H1 (cell line): ENCODE results near the gene ZBTB18. TPM values are rescaled to one million over a fixed set of nuclear protein-coding genes. Genes with fewer than 3 reads are reported as not detected.

Experiments used
- CTCF ChIA-PET: fragments of 300-600 bp; sonication (Branson Sonifier 250); formaldehyde crosslinking; loops from one replicate; lab custom pipeline; 2021; ENCODE audit not compliant: partially characterized antibody; lab: Charles Lee
- POLR2A ChIA-PET: fragments of 300-600 bp; sonication (Branson Sonifier 250); formaldehyde crosslinking; loops from one replicate; lab custom pipeline; 2021; ENCODE audit warnings: inconsistent platforms; ENCODE audit not compliant: partially characterized antibody; lab: Charles Lee
- DNase-seq, 2 experiments: peaks; one replicate each; pipeline versions ENCODE4 v3.0.0 to v3.0.0-alpha.2; 2010 to 2022; ENCODE audit warnings: low spot score in 2 of 2, low read depth in 1 of 2, mixed read lengths in 1 of 2
- FAIRE-seq: peaks from 2 replicates; lab custom pipeline; 2011; peaks lifted over from hg19 to GRCh38; lab: Jason Lieb, UNC
- H2AFZ ChIP-seq: 2 replicates; pipeline ENCODE4 v1.8.1; 2012; ENCODE audit warnings: low read length, inconsistent platforms
- H2AK5ac ChIP-seq: 2 replicates; pipeline ENCODE4 v1.6.1; 2013; ENCODE audit warnings: low read depth, low read length
- H2BK120ac ChIP-seq: replicated peaks from 2 replicates; pipeline ENCODE3; 2013; ENCODE audit warnings: low read depth, low read length, inconsistent platforms
- H2BK12ac ChIP-seq: 2 replicates; pipeline ENCODE4 v1.6.1; 2013; ENCODE audit warnings: low read depth, low read length
- H2BK15ac ChIP-seq: 2 replicates; pipeline ENCODE4 v1.6.1; 2013; ENCODE audit warnings: low read length
- H2BK20ac ChIP-seq: 2 replicates; pipeline ENCODE4 v1.6.1; 2013; ENCODE audit warnings: low read length
- H2BK5ac ChIP-seq: 2 replicates; pipeline ENCODE4 v1.6.1; 2013; ENCODE audit warnings: low read depth, low read length
- H3K14ac ChIP-seq: 2 replicates; pipeline ENCODE4 v1.6.1; 2013; ENCODE audit warnings: inconsistent platforms; ENCODE audit not compliant: insufficient read length
- H3K18ac ChIP-seq: 2 replicates; pipeline ENCODE4 v1.6.1; 2013; ENCODE audit warnings: low read length; ENCODE audit errors: extremely low read depth
- H3K23ac ChIP-seq: 2 replicates; pipeline ENCODE4 v1.6.1; 2013; ENCODE audit warnings: inconsistent platforms; ENCODE audit not compliant: insufficient read length
- H3K23me2 ChIP-seq: 2 replicates; pipeline ENCODE4 v1.6.1; 2013; ENCODE audit warnings: low read depth, low read length
- H3K27ac ChIP-seq: 2 replicates; pipeline ENCODE4 v1.6.1; 2011; ENCODE audit warnings: low read depth, low read length, inconsistent platforms
- H3K27me3 ChIP-seq, 4 experiments: replicated peaks in 1 of 4; 1 replicate in 1 of 4; 2 replicates in 3 of 4; pipeline versions ENCODE4 v1.6.1 to v1.8.1; 2011 to 2013; ENCODE audit warnings: low read length in 3 of 4, mild to moderate bottlenecking in 3 of 4, inconsistent platforms in 2 of 4, mixed read lengths in 2 of 4, moderate library complexity in 1 of 4; ENCODE audit not compliant: control insufficient read depth in 3 of 4, insufficient read depth in 3 of 4; ENCODE audit errors: extremely low read depth in 1 of 4
- H3K36me3 ChIP-seq, 4 experiments: 2 replicates each; pipeline versions ENCODE4 v1.6.1 to v1.8.1; 2011 to 2013; ENCODE audit warnings: mild to moderate bottlenecking in 4 of 4, low read length in 3 of 4, moderate library complexity in 2 of 4, control low read depth in 1 of 4, inconsistent platforms in 1 of 4; ENCODE audit not compliant: insufficient read depth in 4 of 4, control insufficient read depth in 2 of 4
- H3K4ac ChIP-seq: replicated peaks from 2 replicates; pipeline ENCODE3; 2013; ENCODE audit warnings: low read length, low read depth, mixed read lengths, inconsistent platforms; ENCODE audit not compliant: insufficient read length
- H3K4me1 ChIP-seq, 4 experiments: replicated peaks in 1 of 4; 1 replicate in 1 of 4; 2 replicates in 3 of 4; pipeline versions ENCODE4 v1.6.1 to v1.8.1; 2011 to 2013; ENCODE audit warnings: low read length in 3 of 4, inconsistent platforms in 2 of 4, mixed read lengths in 1 of 4; ENCODE audit not compliant: insufficient read depth in 4 of 4, control insufficient read depth in 3 of 4
- H3K4me2 ChIP-seq, 2 experiments: 2 replicates each; pipeline versions ENCODE4 v1.6.1 to v1.8.1; 2011 to 2013; ENCODE audit warnings: low read depth in 2 of 2, low read length in 2 of 2, control low read depth in 1 of 2, inconsistent platforms in 1 of 2, mild to moderate bottlenecking in 1 of 2; ENCODE audit not compliant: insufficient read depth in 1 of 2
- H3K4me3 ChIP-seq, 4 experiments: fragments of 200-600, 300-600 bp in 1 of 4; sonication (generic), shearing (Covaris generic), sonication (Bioruptor Twin) in 1 of 4; 2 replicates each; pipeline versions ENCODE4 v1.5.1 to v1.8.1; 2011 to 2016; ENCODE audit warnings: low read length in 4 of 4, low read depth in 3 of 4, control low read depth in 2 of 4, inconsistent platforms in 2 of 4, mild to moderate bottlenecking in 2 of 4, mixed read lengths in 1 of 4, moderate library complexity in 1 of 4; ENCODE audit not compliant: insufficient read depth in 2 of 4; ENCODE audit errors: extremely low read depth in 1 of 4
- H3K56ac ChIP-seq: replicated peaks from 2 replicates; pipeline ENCODE3; 2013; ENCODE audit warnings: low read depth, mild to moderate bottlenecking, mixed read lengths, low read length, inconsistent platforms; ENCODE audit not compliant: insufficient read length
- H3K79me1 ChIP-seq: 2 replicates; pipeline ENCODE4 v1.6.1; 2013; ENCODE audit warnings: low read depth, low read length, control low read depth
- H3K79me2 ChIP-seq, 2 experiments: 2 replicates each; pipeline versions ENCODE4 v1.6.1 to v1.8.1; 2012 to 2013; ENCODE audit warnings: low read length in 2 of 2, mild to moderate bottlenecking in 2 of 2, inconsistent platforms in 1 of 2; ENCODE audit not compliant: insufficient read depth in 2 of 2, control insufficient read depth in 1 of 2
- H3K9ac ChIP-seq, 4 experiments: replicated peaks in 1 of 4; 1 replicate in 1 of 4; 2 replicates in 3 of 4; pipeline versions ENCODE4 v1.6.1 to v1.8.1; 2011 to 2013; ENCODE audit warnings: low read depth in 3 of 4, low read length in 3 of 4, control low read depth in 2 of 4, mild to moderate bottlenecking in 2 of 4, moderate library complexity in 2 of 4, inconsistent platforms in 1 of 4; ENCODE audit errors: extremely low read depth in 1 of 4
- H3K9me3 ChIP-seq, 2 experiments: 2 replicates each; pipeline versions ENCODE4 v1.6.1 to v1.8.1; 2012 to 2013; ENCODE audit warnings: mild to moderate bottlenecking in 2 of 2, moderate library complexity in 2 of 2, control low read depth in 1 of 2, inconsistent platforms in 1 of 2, low read depth in 1 of 2, low read length in 1 of 2, mixed read lengths in 1 of 2; ENCODE audit not compliant: insufficient read depth in 2 of 2
- H4K20me1 ChIP-seq, 2 experiments: replicated peaks in 1 of 2; 2 replicates each; pipeline versions ENCODE3 to v1.8.1; 2011 to 2013; ENCODE audit warnings: inconsistent platforms in 2 of 2, low read length in 2 of 2, mild to moderate bottlenecking in 1 of 2; ENCODE audit not compliant: insufficient read depth in 2 of 2, control insufficient read depth in 1 of 2
- H4K5ac ChIP-seq: 2 replicates; pipeline ENCODE4 v1.6.1; 2013; ENCODE audit warnings: low read length, low read depth, mixed read lengths, inconsistent platforms; ENCODE audit not compliant: insufficient read length
- H4K8ac ChIP-seq: 2 replicates; pipeline ENCODE4 v1.8.0; 2013; ENCODE audit warnings: mild to moderate bottlenecking, moderate library complexity, low read length, inconsistent platforms; ENCODE audit not compliant: insufficient read depth; ENCODE audit errors: extremely low read depth
- H4K91ac ChIP-seq: replicated peaks from 2 replicates; pipeline ENCODE3; 2013; ENCODE audit warnings: low read length, mixed read lengths, inconsistent platforms; ENCODE audit not compliant: insufficient read length
- BCL11A ChIP-seq, 2 experiments: IDR thresholded peaks; one replicate each; pipeline ENCODE4 v1.6.1; 2011; ENCODE audit warnings: low read depth in 2 of 2, low read length in 2 of 2, mild to moderate bottlenecking in 2 of 2
- CBX8 ChIP-seq: fragments of 300-800, 300-1000 bp; sonication (generic); IDR thresholded peaks from 2 replicates; pipeline ENCODE4 v1.7.1; 2016; ENCODE audit warnings: low read depth, low read length, borderline replicate concordance
- CHD1 ChIP-seq: IDR thresholded peaks from 2 replicates; pipeline ENCODE4 v1.6.1; 2012; ENCODE audit warnings: low read depth, low read length, improper control_type of control experiment
- MAFK ChIP-seq: IDR thresholded peaks from 2 replicates; pipeline ENCODE4 v1.6.1; 2012; ENCODE audit warnings: low read depth, mild to moderate bottlenecking, improper control_type of control experiment, low read length
- NANOG ChIP-seq: IDR thresholded peaks from 2 replicates; pipeline ENCODE4 v1.6.1; 2011; ENCODE audit warnings: low read length, low read depth, mild to moderate bottlenecking, inconsistent platforms; ENCODE audit not compliant: insufficient read depth, poor library complexity, severe bottlenecking
- PHF8 ChIP-seq: fragments of 200-600 bp; sonication (generic); conservative IDR thresholded peaks from 2 replicates; pipeline ENCODE4 v1.7.1; 2012; ENCODE audit warnings: low read depth, mild to moderate bottlenecking, inconsistent platforms, low read length, moderate library complexity
- SIN3A ChIP-seq, 2 experiments: IDR thresholded peaks in 1 of 2; conservative IDR thresholded peaks in 1 of 2; 2 replicates each; pipeline ENCODE4 v1.6.1; 2011 to 2012; ENCODE audit warnings: low read length in 2 of 2, improper control_type of control experiment in 1 of 2, low read depth in 1 of 2, mild to moderate bottlenecking in 1 of 2
- SP2 ChIP-seq: IDR thresholded peaks from 2 replicates; pipeline ENCODE4 v1.6.1; 2012; ENCODE audit warnings: mild to moderate bottlenecking, low read length, inconsistent platforms
- TAF7 ChIP-seq: optimal IDR thresholded peaks from 2 replicates; pipeline ENCODE3; 2011; ENCODE audit warnings: low read depth, mild to moderate bottlenecking, inconsistent platforms, low read length, moderate library complexity, borderline replicate concordance
- TBP ChIP-seq: IDR thresholded peaks from 2 replicates; pipeline ENCODE4 v1.6.1; 2011; ENCODE audit warnings: low read depth, low read length, improper control_type of control experiment
- WGBS, 2 experiments: shearing (Covaris generic) in 1 of 2; methylation state at CpG; one replicate each; pipeline versions ENCODE4 v1.1.6 to v1.1.7; 2013 to 2015; ENCODE audit warnings: low lambda C conversion rate in 2 of 2, mixed read lengths in 2 of 2, inconsistent platforms in 1 of 2, low coverage in 1 of 2, missing lambda C conversion rate in 1 of 2; ENCODE audit not compliant: insufficient replicate concordance in 2 of 2, insufficient coverage in 1 of 2, insufficient read length in 1 of 2; ENCODE audit errors: extremely low coverage in 1 of 2, missing lambda C conversion rate in 1 of 2; 5-methylcytosine and 5-hydroxymethylcytosine counted together
- polyA plus RNA-seq, 7 experiments: library from polyadenylated mRNA; depleted of rRNA in 3 of 7; stranded (reverse) in 5 of 7; unstranded in 2 of 7; fragments of >200 nt in 5 of 7; fragments of 200-250 nt in 2 of 7; gene quantifications; 1 replicate in 5 of 7; 2 replicates in 1 of 7; 4 replicates in 1 of 7; pipeline versions ENCODE4 v1.2.1 to v1.2.3, GENCODE V29; 2011 to 2013; ENCODE audit warnings: missing spikeins in 2 of 7, mixed read lengths in 2 of 7
- total RNA-seq: library from RNA; stranded (reverse); fragmentation: NEBNext Ultra II Directional; extraction: Animal tissue kit (Norgen Biotek cat#: 25700); gene quantifications from 2 replicates; pipeline ENCODE4 v1.2.1, GENCODE V29; 2021

Gene ZBTB18
- total and polyA plus RNA-seq, 2 of the 8 experiments (the other 6 are each of a cell fraction or from before 2014, with no cell fraction given) = 8.5 to 14.4 TPM

DNA sequence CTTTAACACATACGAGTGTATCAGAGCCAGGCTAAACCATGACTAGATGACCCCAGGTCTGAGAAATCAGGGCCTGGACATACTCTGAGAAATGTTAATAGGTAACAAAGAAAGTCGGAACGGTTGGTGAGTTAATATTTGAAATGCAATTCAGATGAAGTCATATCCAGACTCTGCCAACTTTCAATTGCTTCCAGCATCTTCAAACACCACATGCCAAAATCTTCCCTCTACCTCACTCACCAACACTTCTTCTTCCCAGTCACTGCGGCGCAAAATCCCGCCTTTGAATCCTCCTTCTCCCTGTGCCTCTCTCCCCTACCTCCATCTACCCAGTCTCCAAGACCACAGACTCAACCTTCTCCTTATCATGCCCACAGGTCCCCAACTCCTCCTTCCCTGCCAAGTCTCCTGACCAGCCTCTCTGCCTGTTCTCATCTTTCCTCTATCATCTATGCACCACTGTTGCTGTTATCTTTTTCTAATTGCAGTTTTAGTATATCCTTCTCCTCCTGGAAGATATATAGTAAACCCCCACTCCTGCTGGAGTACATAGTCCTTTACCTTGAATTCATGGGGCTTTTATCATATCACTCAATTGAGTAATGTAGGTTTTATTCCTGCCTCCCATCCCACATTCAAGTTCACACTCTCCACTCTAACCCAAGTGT is 41.3 kb downstream of the ZBTB18 start:
- H2BK5ac ChIP-seq = no peak overlapping the region
- 90% methylated on average over 6 of the region's 6 CpGs; no CpG with 5 or more reads in 1 of the 2 experiments for WGBS, 2 experiments
- TF ChIP-seq BCL11A (IDR thresholded peaks at IDR 0.05; ENCODE audit: low read depth in 2 of 2, low read length in 2 of 2) (no peak), SIN3A (conservative IDR thresholded peaks at IDR 0.05 in 1 of 2, IDR thresholded peaks at IDR 0.05 in 1 of 2; ENCODE audit: low read depth in 1 of 2, low read length in 2 of 2) (no peak), NANOG (no peak), TBP (no peak), CHD1 (no peak), TAF7 (no peak), SP2 (no peak), MAFK (no peak), CBX8 (no peak), PHF8 (no peak)
- H2AFZ ChIP-seq = no peak overlapping the region
- H3K23me2 ChIP-seq = no peaks in the 10 kb centered on the region; the same call in 1 of the 2 replicates
- no peak overlapping the region for H3K14ac ChIP-seq
- no peak overlapping the region for H3K27ac ChIP-seq
- no peak overlapping the region for H3K9ac ChIP-seq
- no peak for DNase-seq
- H3K56ac ChIP-seq = no peak overlapping the region
- H3K79me2 ChIP-seq = no peaks in the 10 kb centered on the region
- H2BK12ac ChIP-seq = no peak overlapping the region
- no peak for FAIRE-seq
- no peak overlapping the region for H3K23ac ChIP-seq
- CTCF ChIA-PET = interaction anchor here (2.0 to 3.0 kb wide), 2 partner anchors 11 to 13 kb away, joined by 6 to 11 read pairs; no protein-coding TSS in a partner anchor
- no peak overlapping the region for H2BK15ac ChIP-seq
- no peak overlapping the region for H3K4me2 ChIP-seq
- no peaks in the 10 kb centered on the region for H3K9me3 ChIP-seq
- no peak overlapping the region for H2BK20ac ChIP-seq
- H3K4ac ChIP-seq = no peak overlapping the region
- H4K5ac ChIP-seq = no peak overlapping the region
- no peaks in the 10 kb centered on the region for H4K20me1 ChIP-seq
- POLR2A ChIA-PET = interaction anchor here (1.2 kb wide), 1 partner anchor 10 kb away, joined by 3 read pairs; no protein-coding TSS in a partner anchor
- no peaks in the 10 kb centered on the region for H3K27me3 ChIP-seq
- no peak overlapping the region for H4K8ac ChIP-seq
- H3K36me3 ChIP-seq = no peaks in the 10 kb centered on the region
- no peak overlapping the region for H4K91ac ChIP-seq
- H3K4me3 ChIP-seq = no peak overlapping the region
- no peaks in the 10 kb centered on the region for H3K79me1 ChIP-seq
- H3K18ac ChIP-seq = no peak overlapping the region
- no peak overlapping the region for H2AK5ac ChIP-seq
- no peak overlapping the region for H2BK120ac ChIP-seq
- no peaks in the 10 kb centered on the region for H3K4me1 ChIP-seq
